SU-DHL-6 (cell line): ENCODE data around the gene RASAL3.

Experiments used
- H2AFZ ChIP-seq: fragments of 200-600 bp; sonication (generic); 2 replicates; pipeline ENCODE4 v1.6.1; 2014; ENCODE audit warnings: low read depth, mild to moderate bottlenecking, moderate library complexity, mixed read lengths, antibody characterized with exemption, low read length; ENCODE audit not compliant: severe bottlenecking
- H3F3A ChIP-seq: fragments of 200-600 bp; shearing (Covaris generic); 2 replicates; pipeline ENCODE4 v1.6.0; 2016; ENCODE audit warnings: antibody characterized with exemption, mild to moderate bottlenecking; ENCODE audit not compliant: insufficient read depth
- H3K27ac ChIP-seq: fragments of 200-600 bp; sonication (generic); 2 replicates; pipeline ENCODE4 v1.5.1; 2016; ENCODE audit warnings: low read depth, mild to moderate bottlenecking, low read length, moderate library complexity, mixed read lengths
- H3K27me3 ChIP-seq: fragments of 200-600 bp; sonication (generic), shearing (Covaris generic); 2 replicates; pipeline ENCODE4 v1.6.0; 2014; ENCODE audit warnings: mild to moderate bottlenecking, low read length
- H3K36me3 ChIP-seq: fragments of 200-600 bp; sonication (generic); 2 replicates; pipeline ENCODE4 v1.6.1; 2014; ENCODE audit warnings: mild to moderate bottlenecking, low read length, mixed read lengths
- H3K4me2 ChIP-seq: fragments of 300-600, 200-600 bp; shearing (Covaris generic), sonication (generic); 2 replicates; pipeline ENCODE4 v1.6.0; 2014; ENCODE audit warnings: low read length, low read depth, mild to moderate bottlenecking; ENCODE audit not compliant: poor library complexity, severe bottlenecking
- H3K4me3 ChIP-seq: fragments of 200-600 bp; sonication (generic); 2 replicates; pipeline ENCODE4 v1.5.1; 2014; ENCODE audit warnings: antibody characterized with exemption, low read length, mild to moderate bottlenecking, mixed read lengths; ENCODE audit not compliant: insufficient read depth, poor library complexity, severe bottlenecking
- H3K79me2 ChIP-seq: fragments of 200-600 bp; sonication (generic); 2 replicates; pipeline ENCODE4 v1.6.1; 2014; ENCODE audit warnings: mild to moderate bottlenecking, low read length, moderate library complexity; ENCODE audit not compliant: insufficient read depth
- H3K9ac ChIP-seq: fragments of 200-600 bp; sonication (generic); 2 replicates; pipeline ENCODE4 v1.7.0; 2014; ENCODE audit warnings: mild to moderate bottlenecking, low read length
- H3K9me2 ChIP-seq: fragments of 200-600 bp; sonication (generic); replicated peaks from 2 replicates; pipeline ENCODE4 v1.6.1; 2014; ENCODE audit warnings: low read length; ENCODE audit not compliant: insufficient read depth
- H3K9me3 ChIP-seq: fragments of 200-600 bp; sonication (generic); 2 replicates; pipeline ENCODE4 v1.6.1; 2014; ENCODE audit warnings: low read length, mixed read lengths; ENCODE audit not compliant: insufficient read depth
- H4K20me1 ChIP-seq: fragments of 200-600 bp; sonication (generic); 2 replicates; pipeline ENCODE4 v1.6.1; 2014; ENCODE audit warnings: low read depth, mild to moderate bottlenecking, antibody characterized with exemption, low read length, moderate library complexity, mixed read lengths
- EZH2phosphoT487 ChIP-seq: fragments of 200-600 bp; sonication (generic), shearing (Covaris generic); conservative IDR thresholded peaks from 2 replicates; pipeline ENCODE4 v1.6.1; 2018; ENCODE audit warnings: mild to moderate bottlenecking, antibody characterized with exemption, low read length, moderate library complexity, mixed read lengths
- TF ChIP-seq, protein P1 (sequence below): fragments of 200-600 bp; sonication (generic); IDR thresholded peaks from one replicate; pipeline ENCODE4 v1.5.1; 2017; ENCODE audit warnings: antibody characterized with exemption, mild to moderate bottlenecking, low read length, moderate library complexity; ENCODE audit not compliant: insufficient read depth, poor library complexity, severe bottlenecking

Gene RASAL3

DNA sequence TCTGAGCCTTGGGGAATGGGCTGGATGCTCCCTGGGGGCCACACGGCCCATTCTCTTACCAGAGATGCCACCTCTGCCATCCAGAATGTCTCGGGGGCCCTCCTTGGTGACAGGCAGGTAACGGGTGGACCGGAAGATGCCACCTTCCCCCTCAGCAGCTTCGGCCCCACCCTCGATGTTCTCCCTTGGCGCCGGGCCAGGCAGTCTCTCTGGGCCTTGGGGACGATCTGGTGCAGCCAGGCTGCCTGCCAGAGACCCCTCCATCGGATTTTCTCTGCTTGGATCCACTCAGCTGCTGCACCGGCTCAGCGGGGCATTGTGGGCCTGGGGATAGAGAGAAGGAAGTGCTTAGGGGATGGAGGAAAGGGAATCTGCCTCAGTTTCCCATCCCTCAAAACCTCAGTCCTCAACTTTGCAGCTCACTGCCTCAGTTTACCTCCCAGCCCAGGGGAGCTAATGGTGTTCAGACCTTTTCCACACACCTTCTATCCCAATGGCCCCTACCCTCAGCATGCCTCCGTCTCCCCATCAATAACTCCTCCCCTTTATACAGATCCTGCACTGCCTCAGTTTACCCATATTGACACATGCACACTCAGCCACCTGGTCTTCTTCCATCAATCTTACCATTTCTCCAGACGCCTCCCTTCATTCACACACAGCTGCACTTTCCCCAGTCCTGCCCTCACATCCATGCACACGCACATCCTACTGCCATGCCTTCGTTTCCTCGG, 16.1 kb downstream of the RASAL3 start:
- no peak overlapping the region for H3K9ac ChIP-seq
- no peaks in the 10 kb centered on the region for H3K9me2 ChIP-seq
- H3K27me3 ChIP-seq, result no peaks in the 10 kb centered on the region
- no peak overlapping the region for H2AFZ ChIP-seq
- H3K79me2 ChIP-seq, result no peaks in the 10 kb centered on the region
- H4K20me1 ChIP-seq, result no peaks in the 10 kb centered on the region
- no peaks in the 10 kb centered on the region for H3K36me3 ChIP-seq
- TF ChIP-seq, protein P1, sequence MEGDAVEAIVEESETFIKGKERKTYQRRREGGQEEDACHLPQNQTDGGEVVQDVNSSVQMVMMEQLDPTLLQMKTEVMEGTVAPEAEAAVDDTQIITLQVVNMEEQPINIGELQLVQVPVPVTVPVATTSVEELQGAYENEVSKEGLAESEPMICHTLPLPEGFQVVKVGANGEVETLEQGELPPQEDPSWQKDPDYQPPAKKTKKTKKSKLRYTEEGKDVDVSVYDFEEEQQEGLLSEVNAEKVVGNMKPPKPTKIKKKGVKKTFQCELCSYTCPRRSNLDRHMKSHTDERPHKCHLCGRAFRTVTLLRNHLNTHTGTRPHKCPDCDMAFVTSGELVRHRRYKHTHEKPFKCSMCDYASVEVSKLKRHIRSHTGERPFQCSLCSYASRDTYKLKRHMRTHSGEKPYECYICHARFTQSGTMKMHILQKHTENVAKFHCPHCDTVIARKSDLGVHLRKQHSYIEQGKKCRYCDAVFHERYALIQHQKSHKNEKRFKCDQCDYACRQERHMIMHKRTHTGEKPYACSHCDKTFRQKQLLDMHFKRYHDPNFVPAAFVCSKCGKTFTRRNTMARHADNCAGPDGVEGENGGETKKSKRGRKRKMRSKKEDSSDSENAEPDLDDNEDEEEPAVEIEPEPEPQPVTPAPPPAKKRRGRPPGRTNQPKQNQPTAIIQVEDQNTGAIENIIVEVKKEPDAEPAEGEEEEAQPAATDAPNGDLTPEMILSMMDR, result no peak
- TF ChIP-seq EZH2phosphoT487, result no peak
- H3K9me3 ChIP-seq, result no peaks in the 10 kb centered on the region
- H3K4me2 ChIP-seq, result no peak overlapping the region
- H3K4me3 ChIP-seq, result no peak overlapping the region
- H3K27ac ChIP-seq, result no peak overlapping the region
- peaks cover 8% of the 10 kb centered on the region; the same call in 1 of the 2 replicates for H3F3A ChIP-seq

DNA sequence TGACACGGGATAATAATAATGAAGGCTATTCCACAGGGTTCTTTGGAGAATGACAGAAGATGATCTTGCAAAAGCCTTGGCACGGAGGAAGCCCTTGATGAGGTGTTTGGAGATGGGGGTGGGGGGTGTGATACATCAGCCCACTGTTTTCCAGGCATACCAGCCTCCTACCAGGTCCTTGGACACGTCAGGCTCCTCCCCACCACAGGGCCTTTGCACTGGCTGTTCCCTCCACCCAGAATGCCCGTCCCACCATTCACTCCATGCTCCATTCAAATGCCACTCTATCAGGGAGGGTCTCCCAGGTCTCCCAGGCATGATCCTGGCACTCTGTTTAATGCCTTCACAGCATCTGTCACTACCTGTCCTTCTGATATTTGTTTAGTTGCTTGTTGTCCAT, 17.3 kb downstream of the RASAL3 start:
- no peak overlapping the region for H3K27ac ChIP-seq
- no peaks in the 10 kb centered on the region for H3K79me2 ChIP-seq
- no peaks in the 10 kb centered on the region for H3K27me3 ChIP-seq
- no peak overlapping the region for H3K9ac ChIP-seq
- H3K9me3 ChIP-seq, result no peaks in the 10 kb centered on the region
- peaks cover 8% of the 10 kb centered on the region; the same call in 1 of the 2 replicates for H3F3A ChIP-seq
- H4K20me1 ChIP-seq, result no peaks in the 10 kb centered on the region
- no peak overlapping the region for H3K4me3 ChIP-seq
- no peaks in the 10 kb centered on the region for H3K36me3 ChIP-seq
- no peak overlapping the region for H3K4me2 ChIP-seq
- no peak overlapping the region for H2AFZ ChIP-seq
- TF ChIP-seq, protein P1, result no peak
- TF ChIP-seq EZH2phosphoT487, result no peak
- H3K9me2 ChIP-seq, result no peaks in the 10 kb centered on the region

DNA sequence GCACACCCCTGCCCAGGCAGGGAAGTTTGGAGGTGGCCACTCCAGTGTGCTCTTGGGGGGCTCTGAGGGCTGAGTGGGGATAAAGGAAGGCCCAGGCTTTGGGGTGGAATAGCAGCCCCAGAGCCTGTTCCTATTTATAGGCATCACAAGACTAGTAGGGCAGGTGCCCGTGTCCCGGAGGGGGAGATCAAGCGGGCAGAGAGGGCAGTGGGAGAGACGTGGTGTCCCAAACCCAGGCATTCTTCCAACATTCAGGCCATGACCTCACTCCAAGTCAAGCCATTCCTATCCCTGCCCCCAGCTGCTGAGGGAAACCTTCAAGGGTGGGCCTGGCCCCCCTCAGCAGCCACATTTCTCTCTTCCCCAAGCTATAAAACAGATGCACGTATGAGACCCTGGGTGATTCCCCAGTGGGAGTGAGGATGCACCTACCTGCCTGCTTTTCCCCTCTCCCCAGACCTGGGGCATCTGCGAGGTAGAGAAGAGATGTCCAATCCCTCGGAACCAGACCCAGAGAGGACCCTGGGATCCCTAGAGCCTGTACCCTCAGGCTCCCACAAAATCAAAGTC, 18.5 kb downstream of the RASAL3 start:
- H3K4me2 ChIP-seq, result no peak overlapping the region
- no peak overlapping the region for H2AFZ ChIP-seq
- no peaks in the 10 kb centered on the region for H3K79me2 ChIP-seq
- H3F3A ChIP-seq, result peaks cover under 1% of the 10 kb centered on the region; the same call in 1 of the 2 replicates
- H3K36me3 ChIP-seq, result no peaks in the 10 kb centered on the region
- H4K20me1 ChIP-seq, result no peaks in the 10 kb centered on the region
- TF ChIP-seq EZH2phosphoT487, result no peak
- TF ChIP-seq, protein P1, result no peak
- no peak overlapping the region for H3K4me3 ChIP-seq
- H3K27ac ChIP-seq, result no peak overlapping the region
- H3K9ac ChIP-seq, result no peak overlapping the region
- no peaks in the 10 kb centered on the region for H3K9me3 ChIP-seq
- no peaks in the 10 kb centered on the region for H3K27me3 ChIP-seq
- no peaks in the 10 kb centered on the region for H3K9me2 ChIP-seq
